Endothelial cell of umbilical vein (primary cell): ENCODE data around the gene BEND3. TPM values are rescaled to one million over a fixed set of nuclear protein-coding genes. Genes with fewer than 3 reads are reported as not detected.
"Not testable (repeated sequence)": the region's sequence is repeated elsewhere in the genome, so short reads cannot be mapped to it uniquely, and the experiment has no call there.

ENCODE experiments used
- Bru-seq: library from RNA; stranded (reverse); fragments of 400-500 nt; gene quantifications from one replicate; lab custom pipeline; 2021; lab: Mats Ljungman, UMichigan
- BruChase-seq, 2 experiments: library from RNA; stranded (reverse); fragments of 400-500 nt; gene quantifications; one replicate each; lab custom pipeline; 2021; lab: Mats Ljungman, UMichigan
- BruUV-seq: library from RNA; stranded (reverse); fragments of 400-500 nt; replicated peaks from 2 replicates; lab custom pipeline; 2021; lab: Mats Ljungman, UMichigan
- CTCF ChIA-PET: fragments of 300-600, 350-600 bp; sonication (Branson Sonifier 250); formaldehyde crosslinking; loops from one replicate; lab custom pipeline; 2021; ENCODE audit warnings: antibody characterized with exemption, inconsistent platforms; lab: Charles Lee
- POLR2A ChIA-PET: fragments of 300-600, 350-600 bp; sonication (Branson Sonifier 250); formaldehyde crosslinking; loops from one replicate; lab custom pipeline; 2021; ENCODE audit warnings: antibody characterized with exemption, inconsistent platforms; lab: Charles Lee
- DNase-seq: peaks from one replicate; pipeline ENCODE4 v3.0.0-alpha.2; 2011; ENCODE audit warnings: low read depth, low spot score
- FAIRE-seq: peaks from 2 replicates; lab custom pipeline; 2011; peaks lifted over from hg19 to GRCh38; lab: Jason Lieb, UNC
- H2AFZ ChIP-seq: 2 replicates; pipeline ENCODE4 v1.6.0; 2012; ENCODE audit warnings: low read depth, low read length, control low read depth, inconsistent platforms
- H3K27ac ChIP-seq: 2 replicates; pipeline ENCODE4 v1.5.1; 2011; ENCODE audit warnings: low read depth, mild to moderate bottlenecking, control low read depth, low read length, moderate library complexity; ENCODE audit not compliant: insufficient read depth
- H3K27me3 ChIP-seq, 2 experiments: 2 replicates each; pipeline versions ENCODE4 v1.6.0 to v1.6.1; 2011; ENCODE audit warnings: low read length in 2 of 2, mixed read lengths in 1 of 2; ENCODE audit not compliant: control insufficient read depth in 2 of 2, insufficient read depth in 2 of 2
- H3K36me3 ChIP-seq, 2 experiments: 2 replicates in 1 of 2; 3 replicates in 1 of 2; pipeline ENCODE4 v1.5.1; 2011; ENCODE audit warnings: low read length in 2 of 2, mild to moderate bottlenecking in 1 of 2, moderate library complexity in 1 of 2; ENCODE audit not compliant: control insufficient read depth in 2 of 2, insufficient read depth in 2 of 2; ENCODE audit errors: extremely low read depth in 1 of 2
- H3K4me1 ChIP-seq: 3 replicates; pipeline ENCODE4 v1.5.1; 2011; ENCODE audit warnings: mild to moderate bottlenecking, low read length; ENCODE audit not compliant: control insufficient read depth, insufficient read depth; ENCODE audit errors: extremely low read depth
- H3K4me2 ChIP-seq: 2 replicates; pipeline ENCODE4 v1.6.1; 2011; ENCODE audit warnings: low read length, control low read depth, mixed read lengths; ENCODE audit not compliant: insufficient read depth
- H3K4me3 ChIP-seq, 3 experiments: fragments of 200-600 bp in 1 of 3; sonication (generic), shearing (Covaris generic) in 1 of 3; replicated peaks in 1 of 3; 2 replicates each; pipeline ENCODE4 v1.5.1; 2011 to 2016; ENCODE audit warnings: control low read depth in 3 of 3, low read length in 3 of 3, mild to moderate bottlenecking in 2 of 3, inconsistent platforms in 1 of 3, low read depth in 1 of 3, moderate library complexity in 1 of 3; ENCODE audit not compliant: insufficient read depth in 1 of 3
- H3K79me2 ChIP-seq: 2 replicates; pipeline ENCODE4 v1.6.0; 2012; ENCODE audit warnings: low read length, inconsistent platforms; ENCODE audit not compliant: control insufficient read depth, insufficient read depth
- H3K9ac ChIP-seq: replicated peaks from 2 replicates; pipeline ENCODE3; 2011; ENCODE audit warnings: low read length, control low read depth; ENCODE audit not compliant: insufficient read depth; ENCODE audit errors: extremely low read depth
- H3K9me1 ChIP-seq: replicated peaks from 3 replicates; pipeline ENCODE4 v1.6.0; 2011; ENCODE audit warnings: mild to moderate bottlenecking, low read length; ENCODE audit not compliant: control insufficient read depth, insufficient read depth; ENCODE audit errors: extremely low read depth
- H3K9me3 ChIP-seq: replicated peaks from 2 replicates; pipeline ENCODE4 v1.5.1; 2012; ENCODE audit warnings: low read length, inconsistent platforms; ENCODE audit not compliant: control insufficient read depth, insufficient read depth
- H4K20me1 ChIP-seq: replicated peaks from 2 replicates; pipeline ENCODE3; 2011; ENCODE audit warnings: mild to moderate bottlenecking, low read length; ENCODE audit not compliant: control insufficient read depth, insufficient read depth; ENCODE audit errors: extremely low read depth
- EZH2 ChIP-seq: IDR thresholded peaks from 2 replicates; pipeline ENCODE4 v1.6.1; 2012; ENCODE audit warnings: borderline replicate concordance, low read depth, mild to moderate bottlenecking, moderate library complexity, low read length, inconsistent platforms; ENCODE audit not compliant: severe bottlenecking
- FOS ChIP-seq: IDR thresholded peaks from 2 replicates; pipeline ENCODE4 v1.6.1; 2011; ENCODE audit warnings: mild to moderate bottlenecking, low read length, moderate library complexity, borderline replicate concordance; ENCODE audit not compliant: insufficient read depth
- GATA2 ChIP-seq: IDR thresholded peaks from 2 replicates; pipeline ENCODE4 v1.7.0; 2011; ENCODE audit warnings: low read depth, mild to moderate bottlenecking, moderate library complexity, mixed read lengths, low read length; ENCODE audit not compliant: insufficient read length, insufficient read depth
- JUN ChIP-seq: IDR thresholded peaks from 2 replicates; pipeline ENCODE4 v1.6.1; 2011; ENCODE audit warnings: borderline replicate concordance, low read depth; ENCODE audit not compliant: insufficient read length, insufficient read depth
- MYC ChIP-seq: IDR thresholded peaks from one replicate; pipeline ENCODE4 v1.6.1; 2011; ENCODE audit warnings: mild to moderate bottlenecking, low read depth, low read length
- POLR2A ChIP-seq: IDR thresholded peaks from 2 replicates; pipeline ENCODE4 v1.6.1; 2012; ENCODE audit warnings: low read depth, mild to moderate bottlenecking, control low read depth, low read length
- POLR2AphosphoS5 ChIP-seq: IDR thresholded peaks from 2 replicates; pipeline ENCODE4 v1.6.1; 2012; ENCODE audit warnings: low read depth, mild to moderate bottlenecking, control low read depth, low read length, moderate library complexity; ENCODE audit not compliant: insufficient read depth
- dilution Hi-C: fragments of 300-500 bp; cut with MboI; formaldehyde crosslinking; loops from one replicate; pipeline ENCODE4 v1.15.0; 2019; ENCODE audit warnings: low sequenced_read_pairs; ENCODE audit not compliant: extremely low pct_ligation_motif_present
- intact Hi-C: fragments of 100-400 bp; cut with micrococcal nuclease; formaldehyde crosslinking; loops from one replicate; pipeline ENCODE4 v1.10.0; 2022
- long read RNA-seq: library from polyadenylated mRNA; stranded (forward); transcript quantifications from one replicate; pipeline ENCODE4 v2.0.0, GENCODE V29; 2021
- polyA minus RNA-seq, 3 experiments: library from RNA; depleted of rRNA, polyadenylated mRNA; stranded (reverse); fragments of >200 nt; gene quantifications; 1 replicate in 1 of 3; 2 replicates in 2 of 3; pipeline ENCODE4 v1.2.3, GENCODE V29; 2011
- polyA plus RNA-seq, 4 experiments: library from polyadenylated mRNA; depleted of rRNA in 3 of 4; stranded (reverse) in 3 of 4; unstranded in 1 of 4; fragments of >200 nt; gene quantifications; 2 replicates each; pipeline versions ENCODE4 v1.2.1 to v1.2.3, GENCODE V29; 2011 to 2012; ENCODE audit warnings: missing spikeins in 1 of 4
- total RNA-seq: library from RNA; stranded (reverse); gene quantifications from 2 replicates; pipeline ENCODE4 v1.2.3, GENCODE V29; 2021
- TF ChIP-seq, protein P1 (sequence below), 2 donors: IDR thresholded peaks; 1 replicate in 1 of 2; 2 replicates in 1 of 2; pipeline ENCODE4 v1.5.1; 2011; ENCODE audit warnings: low read length in 2 of 2, mild to moderate bottlenecking in 2 of 2, moderate library complexity in 2 of 2, control low read depth in 1 of 2, inconsistent platforms in 1 of 2, low read depth in 1 of 2; ENCODE audit not compliant: insufficient read depth in 1 of 2; ENCODE audit errors: extremely low read depth in 1 of 2
- TF ChIP-seq, protein P2 (sequence below): IDR thresholded peaks from 2 replicates; pipeline ENCODE4 v1.6.1; 2011; ENCODE audit not compliant: insufficient read depth, insufficient read length

The BEND3 gene
- total RNA-seq: 4.8 TPM in 2 replicates
- 1.4 and 1.6 TPM in 2 replicates for polyA plus RNA-seq
- 1.9 TPM in 2 replicates for polyA plus RNA-seq (2011; cell fraction: cytosol; rRNA removed)
- 2.9 and 3.4 TPM in 2 replicates for polyA plus RNA-seq (2011; cell fraction: nucleus; rRNA removed)
- 1.6 and 1.9 TPM in 2 replicates for polyA plus RNA-seq (2012)
- polyA minus RNA-seq: 4.4 and 5.8 TPM in 2 replicates
- polyA minus RNA-seq (2011; cell fraction: cytosol; rRNA and poly(A)+ RNA removed): 8.7 TPM
- polyA minus RNA-seq (2011; cell fraction: nucleus; rRNA and poly(A)+ RNA removed): 4.0 and 4.2 TPM in 2 replicates
- percentile 50 among the genes with signal in this experiment for Bru-seq, nascent RNA
- percentile 45 among the genes with signal in this experiment for BruChase-seq, experiment 1, labeled RNA remaining after a 6-hour chase
- percentile 48 among the genes with signal in this experiment for BruChase-seq, experiment 2, labeled RNA remaining after a 2-hour chase
- long read RNA-seq, full-length matches to known transcripts: 3 of 6 reads
- long read RNA-seq, partial matches to known transcripts: 1 of 6 reads
- long read RNA-seq, other reads (novel, unspliced or antisense): 2 of 6 reads

- Histone ChIP-seq H4K20me1 (no peaks in the 10 kb centered on the region), H3K36me3 (no peaks in the 10 kb centered on the region), H3K27ac (no peak within 1 kb of the TSS), H3K9me3 (no peaks in the 10 kb centered on the region), H3K4me1 (peaks cover 17% of the 10 kb centered on the region), H2AFZ (peak within 1 kb of the TSS; percentile 93), H3K9ac (peak within 1 kb of the TSS; percentile 61), H3K4me2 (peak within 1 kb of the TSS; percentile 98), H3K79me2 (no peaks in the 10 kb centered on the region), H3K4me3 (peak within 1 kb of the TSS; percentile 68 to 78 (median 69)), H3K27me3 (peaks cover 9 to 24% of the 10 kb centered on the region in 2 experiments), H3K9me1 (no peaks in the 10 kb centered on the region)
- no TSS peak for BruUV-seq
- intact Hi-C loops (loop anchor here (1.0 to 10.0 kb wide), 6 partner anchors 38 to 732 kb away; partner anchors contain the start of genes MTRES1, PDSS2 and SOBP), dilution Hi-C loops (no loop called here)
- CTCF ChIA-PET: interaction anchor here (0.8 to 1.8 kb wide), 6 partner anchors 10 to 780 kb away, joined by 3 to 7 read pairs (median 4); no protein-coding TSS in a partner anchor
- DNase-seq (no peak), FAIRE-seq (no peak)
- POLR2A ChIA-PET: no interaction called here
- TF ChIP-seq EZH2 (no peak), MYC (no peak), POLR2AphosphoS5 (no peak), POLR2A (no peak), FOS (no peak), JUN (no peak), GATA2 (no peak)
- TF ChIP-seq, protein P1, sequence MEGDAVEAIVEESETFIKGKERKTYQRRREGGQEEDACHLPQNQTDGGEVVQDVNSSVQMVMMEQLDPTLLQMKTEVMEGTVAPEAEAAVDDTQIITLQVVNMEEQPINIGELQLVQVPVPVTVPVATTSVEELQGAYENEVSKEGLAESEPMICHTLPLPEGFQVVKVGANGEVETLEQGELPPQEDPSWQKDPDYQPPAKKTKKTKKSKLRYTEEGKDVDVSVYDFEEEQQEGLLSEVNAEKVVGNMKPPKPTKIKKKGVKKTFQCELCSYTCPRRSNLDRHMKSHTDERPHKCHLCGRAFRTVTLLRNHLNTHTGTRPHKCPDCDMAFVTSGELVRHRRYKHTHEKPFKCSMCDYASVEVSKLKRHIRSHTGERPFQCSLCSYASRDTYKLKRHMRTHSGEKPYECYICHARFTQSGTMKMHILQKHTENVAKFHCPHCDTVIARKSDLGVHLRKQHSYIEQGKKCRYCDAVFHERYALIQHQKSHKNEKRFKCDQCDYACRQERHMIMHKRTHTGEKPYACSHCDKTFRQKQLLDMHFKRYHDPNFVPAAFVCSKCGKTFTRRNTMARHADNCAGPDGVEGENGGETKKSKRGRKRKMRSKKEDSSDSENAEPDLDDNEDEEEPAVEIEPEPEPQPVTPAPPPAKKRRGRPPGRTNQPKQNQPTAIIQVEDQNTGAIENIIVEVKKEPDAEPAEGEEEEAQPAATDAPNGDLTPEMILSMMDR (IDR thresholded peaks at IDR 0.05; ENCODE audit: extremely low read depth in 1 of 2, insufficient read depth in 1 of 2, low read depth in 1 of 2, low read length in 2 of 2): no peak
- TF ChIP-seq, protein P2, sequence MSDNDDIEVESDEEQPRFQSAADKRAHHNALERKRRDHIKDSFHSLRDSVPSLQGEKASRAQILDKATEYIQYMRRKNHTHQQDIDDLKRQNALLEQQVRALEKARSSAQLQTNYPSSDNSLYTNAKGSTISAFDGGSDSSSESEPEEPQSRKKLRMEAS: no peak
Measured at GRCh38 chr6:107114926-107115694, at the start of gene BEND3. BEND3 (minus strand) TSS chr6:107115515; CDS start chr6:107099285, 16,230 bp downstream.

GRCh38 chr6:107164299-107164698 is 49.0 kb upstream of the BEND3 start:
- DNase-seq, H3K27ac ChIP-seq, H3K27me3 ChIP-seq, BruUV-seq, H3K79me2 ChIP-seq, H3K4me3 ChIP-seq, CTCF ChIA-PET, H4K20me1 ChIP-seq, H3K36me3 ChIP-seq, H3K9me1 ChIP-seq, POLR2A ChIA-PET, H3K9me3 ChIP-seq, intact Hi-C loops, H3K9ac ChIP-seq, H3K4me1 ChIP-seq, FAIRE-seq, dilution Hi-C loops, H2AFZ ChIP-seq, H3K4me2 ChIP-seq: not testable (repeated sequence)
